GM18526 (cell line): ENCODE measurements around the gene EPN1.

ENCODE experiments used
- POLR2A ChIP-seq: IDR thresholded peaks from 3 replicates; pipeline ENCODE4 v1.6.1; 2011; ENCODE audit not compliant: insufficient read length; ENCODE audit errors: extremely low read depth

Gene EPN1

GRCh38 chr19:55653651-55654322 is 21.2 kb upstream of the EPN1 start:
- TF ChIP-seq POLR2A: peak; percentile 83

- no peak for TF ChIP-seq POLR2A
Observed at GRCh38 chr19:55654323-55654867, 20.6 kb upstream of the EPN1 start.

GRCh38 chr19:55654868-55655647 is 20.0 kb upstream of the EPN1 start, which contains the start of gene U2AF2:
TSS of gene U2AF2 (plus strand) at chr19:55655035. CDS start at chr19:55655105, 70 bp downstream.
- TF ChIP-seq POLR2A: peak; percentile 69

GRCh38 chr19:55655648-55656040 is 19.4 kb upstream of the EPN1 start:
- TF ChIP-seq POLR2A: no peak

GRCh38 chr19:55656552-55656951 is 18.5 kb upstream of the EPN1 start:
- TF ChIP-seq POLR2A: no peak

GRCh38 chr19:55656988-55657747 is 17.9 kb upstream of the EPN1 start:
- TF ChIP-seq POLR2A: no peak

GRCh38 chr19:55658846-55659459 is 16.1 kb upstream of the EPN1 start:
- no peak for TF ChIP-seq POLR2A

- TF ChIP-seq POLR2A: no peak
Observed at GRCh38 chr19:55659822-55660221, 15.2 kb upstream of the EPN1 start.

GRCh38 chr19:55660404-55660803 is 14.6 kb upstream of the EPN1 start:
- TF ChIP-seq POLR2A: no peak

GRCh38 chr19:55660991-55661390 is 14.0 kb upstream of the EPN1 start:
- no peak for TF ChIP-seq POLR2A

GRCh38 chr19:55661826-55662225 is 13.2 kb upstream of the EPN1 start:
- no peak for TF ChIP-seq POLR2A

- TF ChIP-seq POLR2A: no peak
Observed at GRCh38 chr19:55663846-55664536, 11.0 kb upstream of the EPN1 start.

- no peak for TF ChIP-seq POLR2A
Observed at GRCh38 chr19:55666343-55667005, 8.6 kb upstream of the EPN1 start.

GRCh38 chr19:55667006-55667381 is 8.0 kb upstream of the EPN1 start:
- no peak for TF ChIP-seq POLR2A
